Spleen (tissue), 11 donors: ENCODE measurements around the gene GSTA5. TPM values are rescaled to one million over a fixed set of nuclear protein-coding genes. Genes with fewer than 3 reads are reported as not detected.
"Not testable (repeated sequence)": the region's sequence is repeated elsewhere in the genome, so short reads cannot be mapped to it uniquely, and the experiment has no call there.

ENCODE experiments used
- DNase-seq: peaks from one replicate; pipeline ENCODE4 v3.0.0-alpha.2; 2020
- H3K27ac ChIP-seq, 8 donors: fragments of 200-600 bp; sonication (generic) in 7 of 8; 1 replicate in 4 of 8; 2 replicates in 4 of 8; pipeline versions ENCODE4 v1.5.0 to v1.8.0; 2016 to 2021; ENCODE audit warnings: inconsistent platforms in 4 of 8, mild to moderate bottlenecking in 4 of 8, moderate library complexity in 1 of 8
- H3K27me3 ChIP-seq, 7 donors: fragments of 200-600 bp; sonication (generic) in 6 of 7; replicated peaks in 1 of 7; 1 replicate in 4 of 7; 2 replicates in 3 of 7; pipeline versions ENCODE4 v1.5.0 to v1.8.0; 2016 to 2021; ENCODE audit warnings: inconsistent platforms in 3 of 7, mild to moderate bottlenecking in 1 of 7
- H3K36me3 ChIP-seq, 6 donors: fragments of 200-600 bp; sonication (generic) in 5 of 6; 1 replicate in 4 of 6; 2 replicates in 2 of 6; pipeline versions ENCODE4 v1.5.0 to v1.8.0; 2016 to 2021; ENCODE audit warnings: inconsistent platforms in 2 of 6
- H3K4me1 ChIP-seq, 6 donors: fragments of 200-600 bp; sonication (generic) in 5 of 6; 1 replicate in 3 of 6; 2 replicates in 3 of 6; pipeline versions ENCODE4 v1.5.0 to v1.8.0; 2016 to 2021; ENCODE audit warnings: inconsistent platforms in 3 of 6
- H3K4me3 ChIP-seq, 8 donors: fragments of 200-600 bp; sonication (generic) in 7 of 8; 1 replicate in 4 of 8; 2 replicates in 4 of 8; pipeline versions ENCODE4 v1.5.0 to v1.8.0; 2016 to 2021; ENCODE audit warnings: inconsistent platforms in 4 of 8, mild to moderate bottlenecking in 4 of 8, moderate library complexity in 2 of 8
- H3K9me3 ChIP-seq, 8 donors: fragments of 200-600 bp; sonication (generic) in 7 of 8; 1 replicate in 4 of 8; 2 replicates in 4 of 8; pipeline versions ENCODE4 v1.5.0 to v1.8.0; 2016 to 2021; ENCODE audit warnings: inconsistent platforms in 4 of 8
- POLR2A ChIP-seq, 3 donors: fragments of 450-650 bp; IDR thresholded peaks; one replicate each; pipeline ENCODE4 v1.5.1; 2017; ENCODE audit warnings: antibody characterized with exemption in 3 of 3, mild to moderate bottlenecking in 1 of 3
- POLR2AphosphoS5 ChIP-seq, 3 donors: sonication (generic); formaldehyde crosslinking; IDR thresholded peaks; one replicate each; pipeline ENCODE4 v1.5.1; 2017; ENCODE audit warnings: antibody characterized with exemption in 3 of 3
- WGBS, 5 donors: extraction: QIAGEN DNeasy Blood & Tissue Kit in 3 of 5; methylation state at CpG; one replicate each; pipeline versions ENCODE4 v1.1.5 to v1.1.7; 2013 to 2018; 5-methylcytosine and 5-hydroxymethylcytosine counted together
- intact Hi-C: fragments of 100-400 bp; cut with DNase I; formaldehyde crosslinking; loops from one replicate; pipeline ENCODE4 v1.15.0; 2023; ENCODE audit warnings: low total_unique reads
- polyA plus RNA-seq, 3 donors: library from polyadenylated mRNA; stranded (reverse); fragments of 200-250 nt; gene quantifications; one replicate each; pipeline ENCODE4 v1.2.1, GENCODE V29; 2013
- total RNA-seq, 7 donors: library from RNA; depleted of rRNA in 3 of 7; stranded (reverse); fragments of >200 nt in 3 of 7; fragmentation: NEBNext Ultra II Directional in 4 of 7; extraction: Animal tissue kit (Norgen Biotek cat#: 25700) in 4 of 7; gene quantifications; one replicate each; pipeline versions ENCODE4 v1.1.0 to v1.2.1, GENCODE V29; 2016 to 2021
- TF ChIP-seq, protein P1 (sequence below), 11 experiments: fragments of 200-600 bp in 7 of 11; fragments of 450-650 bp in 4 of 11; sonication (generic) in 4 of 11; IDR thresholded peaks in 8 of 11; conservative IDR thresholded peaks in 3 of 11; 1 replicate in 7 of 11; 2 replicates in 4 of 11; pipeline versions ENCODE4 v1.4.0 to v1.8.0; 2016 to 2021; ENCODE audit warnings: antibody characterized with exemption in 11 of 11, inconsistent platforms in 4 of 11, mild to moderate bottlenecking in 1 of 11
- donor health status: healthy with polysubstance abuse.
- donor health status: DM: no; HTN: no; CAD: no; lungs with moderate emphysema.
- donor health status: DM: no; HTN: no; CAD: no.
- donor health status: Bipolar disorder and iron deficiency.
- donor health status: healthy.
- donor health status: DM: no; HTN: no; CAD: no.
- donor health status: DM: yes; HTN: yes; CAD: no.

The GSTA5 gene
- total and polyA plus RNA-seq, 10 donors, result not detected

DNA sequence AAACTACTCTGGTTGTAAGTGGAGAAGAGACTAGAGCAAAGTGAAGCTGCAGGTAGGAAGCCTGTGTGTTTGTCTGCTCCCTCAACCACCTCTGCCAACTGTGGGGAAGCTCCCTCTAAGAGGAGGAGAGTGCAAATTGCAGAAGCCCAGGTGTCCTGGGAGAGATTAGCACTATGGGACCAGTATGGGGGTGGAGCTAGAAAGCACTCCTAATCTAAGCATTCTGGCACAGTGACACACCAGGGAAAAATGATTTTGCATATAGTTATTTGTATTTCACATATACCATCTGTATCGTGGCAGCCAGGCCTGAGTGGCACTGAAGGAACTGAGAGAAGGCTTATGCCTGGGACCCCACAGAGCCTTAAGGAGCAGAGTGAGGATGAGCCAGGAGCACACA lies 49.8 kb downstream of the GSTA5 start:
- TF ChIP-seq, protein P1, sequence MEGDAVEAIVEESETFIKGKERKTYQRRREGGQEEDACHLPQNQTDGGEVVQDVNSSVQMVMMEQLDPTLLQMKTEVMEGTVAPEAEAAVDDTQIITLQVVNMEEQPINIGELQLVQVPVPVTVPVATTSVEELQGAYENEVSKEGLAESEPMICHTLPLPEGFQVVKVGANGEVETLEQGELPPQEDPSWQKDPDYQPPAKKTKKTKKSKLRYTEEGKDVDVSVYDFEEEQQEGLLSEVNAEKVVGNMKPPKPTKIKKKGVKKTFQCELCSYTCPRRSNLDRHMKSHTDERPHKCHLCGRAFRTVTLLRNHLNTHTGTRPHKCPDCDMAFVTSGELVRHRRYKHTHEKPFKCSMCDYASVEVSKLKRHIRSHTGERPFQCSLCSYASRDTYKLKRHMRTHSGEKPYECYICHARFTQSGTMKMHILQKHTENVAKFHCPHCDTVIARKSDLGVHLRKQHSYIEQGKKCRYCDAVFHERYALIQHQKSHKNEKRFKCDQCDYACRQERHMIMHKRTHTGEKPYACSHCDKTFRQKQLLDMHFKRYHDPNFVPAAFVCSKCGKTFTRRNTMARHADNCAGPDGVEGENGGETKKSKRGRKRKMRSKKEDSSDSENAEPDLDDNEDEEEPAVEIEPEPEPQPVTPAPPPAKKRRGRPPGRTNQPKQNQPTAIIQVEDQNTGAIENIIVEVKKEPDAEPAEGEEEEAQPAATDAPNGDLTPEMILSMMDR (IDR thresholded peaks at IDR 0.05 in 8 of 11, conservative IDR thresholded peaks at IDR 0.05 in 3 of 11), result no peak
- TF ChIP-seq POLR2A (IDR thresholded peaks at IDR 0.05), result no peak
- Histone ChIP-seq H3K9me3 (peaks cover 0 to 13% (median 0%) of the 10 kb centered on the region in 8 donors), H3K27ac (no peak overlapping the region), H3K27me3 (no peaks in the 10 kb centered on the region), H3K36me3 (no peaks in the 10 kb centered on the region), H3K4me1 (no peaks in the 10 kb centered on the region), H3K4me3 (no peak overlapping the region)
- WGBS, 5 donors, result 0% methylated on average over 1 of the region's 1 CpG
- intact Hi-C loops, result no loop called here
- DNase-seq, result no peak

DNA sequence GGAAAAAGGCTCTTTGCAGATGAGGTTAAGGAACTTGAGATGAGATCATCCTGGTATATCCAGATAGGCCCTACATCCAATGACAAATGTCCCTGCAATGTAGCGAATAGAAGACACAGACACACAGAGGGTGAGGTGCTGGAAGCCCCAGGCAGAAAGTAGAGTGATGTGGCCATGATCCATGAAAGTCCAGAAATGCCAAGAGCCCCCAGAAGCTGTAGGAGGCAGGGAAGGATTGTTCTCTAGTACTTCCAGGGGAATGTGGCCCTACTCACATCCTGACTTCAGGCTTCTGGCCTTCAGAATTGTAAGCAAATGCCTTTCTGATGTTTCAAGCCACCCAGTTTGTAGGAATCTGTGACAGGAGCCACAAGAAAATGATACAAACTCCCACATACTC lies 51.0 kb downstream of the GSTA5 start:
- H3K27me3 ChIP-seq, H3K4me3 ChIP-seq, H3K36me3 ChIP-seq, H3K4me1 ChIP-seq, intact Hi-C loops, DNase-seq, H3K27ac ChIP-seq: not testable (repeated sequence)
- peaks cover 0 to 13% (median 0%) of the 10 kb centered on the region in 8 donors for H3K9me3 ChIP-seq
- 64 to 83% (median 78%) methylated on average over 1 of the region's 1 CpG for WGBS, 5 donors

DNA sequence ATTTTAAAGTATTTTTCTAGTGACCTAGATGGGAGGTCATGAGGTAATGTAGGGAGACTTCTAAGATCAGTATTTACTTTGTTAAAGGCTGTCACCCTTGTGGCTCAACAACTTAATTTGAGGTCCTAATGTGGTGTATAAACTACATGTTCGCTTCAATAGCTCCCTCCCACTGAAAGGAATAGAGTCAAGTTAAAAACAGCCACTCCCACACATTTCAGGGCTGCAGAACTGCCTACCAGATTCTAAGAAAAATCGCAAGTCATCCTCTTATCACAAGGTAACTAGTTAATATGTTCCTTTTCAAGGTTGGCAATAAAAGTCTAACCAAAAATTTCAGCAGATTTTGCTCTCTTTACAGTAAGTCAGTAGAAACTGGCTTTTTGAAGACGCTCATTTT lies 52.1 kb downstream of the GSTA5 start:
- H3K27me3 ChIP-seq, result no peaks in the 10 kb centered on the region
- H3K9me3 ChIP-seq, result peaks cover 0 to 13% (median 0%) of the 10 kb centered on the region in 8 donors
- no peaks in the 10 kb centered on the region for H3K4me1 ChIP-seq
- TF ChIP-seq POLR2AphosphoS5 (IDR thresholded peaks at IDR 0.05), result no peak
- TF ChIP-seq, protein P1 (IDR thresholded peaks at IDR 0.05 in 8 of 11, conservative IDR thresholded peaks at IDR 0.05 in 3 of 11), result no peak
- no peak for TF ChIP-seq POLR2A (IDR thresholded peaks at IDR 0.05)
- H3K36me3 ChIP-seq, result no peaks in the 10 kb centered on the region
- no peak overlapping the region for H3K4me3 ChIP-seq
- intact Hi-C loops, result no loop called here
- WGBS, 5 donors, result 53 to 62% (median 57%) methylated on average over 3 of the region's 3 CpGs
- no peak overlapping the region for H3K27ac ChIP-seq
- no peak for DNase-seq

DNA sequence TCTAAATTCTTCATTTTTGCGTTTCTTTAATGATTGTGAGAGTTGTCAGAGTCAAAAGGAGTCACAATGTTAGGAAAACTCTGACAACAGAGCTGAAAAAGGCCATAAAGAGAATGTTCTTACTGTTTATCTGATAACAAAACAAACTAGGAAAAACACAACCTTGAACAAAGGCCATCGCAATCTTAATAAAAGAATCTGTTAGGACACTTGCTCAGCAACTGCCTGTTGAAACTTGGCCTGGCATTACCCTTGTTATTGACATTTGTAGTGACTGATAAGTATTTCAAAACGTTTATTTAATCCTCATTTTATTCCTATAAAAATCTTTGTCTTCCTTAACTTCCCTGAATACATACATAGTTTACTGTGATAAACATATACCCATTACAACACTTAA lies 52.7 kb downstream of the GSTA5 start:
- intact Hi-C loops, result loop anchor here (2.0 kb wide), 1 partner anchor 39 kb away; no protein-coding TSS in a partner anchor
- H3K27me3 ChIP-seq, result no peaks in the 10 kb centered on the region
- DNase-seq, result no peak
- TF ChIP-seq, protein P1 (IDR thresholded peaks at IDR 0.05 in 8 of 11, conservative IDR thresholded peaks at IDR 0.05 in 3 of 11), result no peak
- TF ChIP-seq POLR2AphosphoS5 (IDR thresholded peaks at IDR 0.05) (no peak), POLR2A (IDR thresholded peaks at IDR 0.05) (no peak)
- 49 to 58% (median 57%) methylated on average over 3 of the region's 3 CpGs for WGBS, 5 donors
- no peaks in the 10 kb centered on the region for H3K36me3 ChIP-seq
- H3K27ac ChIP-seq, result no peak overlapping the region
- no peaks in the 10 kb centered on the region for H3K4me1 ChIP-seq
- H3K4me3 ChIP-seq, result no peak overlapping the region
- H3K9me3 ChIP-seq, result peaks cover 0 to 13% (median 0%) of the 10 kb centered on the region in 8 donors
